ENCODE measurements around the gene CASKIN1.
A peak's percentile ranks its signal among the peaks of the same experiment; 100 is the strongest.

CASKIN1 gene

GRCh38 chr16:2152695-2153506, 43.5 kb downstream of the CASKIN1 start:
- H3K9ac ChIP-seq (ENCODE audit: low read length in 5 of 5) = peak overlapping the region in 3 of 5 donors; percentile 30 to 94 (median 58)
- H3K4me3 ChIP-seq (ENCODE audit: low read depth in 1 of 5, low read length in 5 of 5) = peak overlapping the region; percentile 48 to 93 (median 83)
- peaks cover 10 to 91% (median 80%) of the 10 kb centered on the region in 5 donors for H3K4me1 ChIP-seq (ENCODE audit: control insufficient read depth in 5 of 5, insufficient read depth in 5 of 5, low read length in 5 of 5)
- no peaks in the 10 kb centered on the region for H3K27me3 ChIP-seq (ENCODE audit: control insufficient read depth in 5 of 5, insufficient read depth in 4 of 5, low read length in 5 of 5)
- H3K9me3 ChIP-seq (ENCODE audit: control insufficient read depth in 5 of 5, low read length in 5 of 5) = no peaks in the 10 kb centered on the region
- peaks cover 0 to 13% (median 5%) of the 10 kb centered on the region in 5 donors for H3K36me3 ChIP-seq (ENCODE audit: control insufficient read depth in 5 of 5, insufficient read depth in 5 of 5, low read length in 5 of 5)
- H3K27ac ChIP-seq (ENCODE audit: low read depth, low read length) = peak overlapping the region; percentile 23

- no peak overlapping the region for H3K4me3 ChIP-seq (ENCODE audit: low read depth in 1 of 5, low read length in 5 of 5)
- peaks cover 0 to 13% (median 5%) of the 10 kb centered on the region in 5 donors for H3K36me3 ChIP-seq (ENCODE audit: control insufficient read depth in 5 of 5, insufficient read depth in 5 of 5, low read length in 5 of 5)
- H3K27ac ChIP-seq (ENCODE audit: low read depth, low read length) = no peak overlapping the region
- H3K27me3 ChIP-seq (ENCODE audit: control insufficient read depth in 5 of 5, insufficient read depth in 4 of 5, low read length in 5 of 5) = no peaks in the 10 kb centered on the region
- peak overlapping the region in 1 of 5 donors; percentile 52 for H3K9ac ChIP-seq (ENCODE audit: low read length in 5 of 5)
- peaks cover 7 to 79% (median 69%) of the 10 kb centered on the region in 5 donors for H3K4me1 ChIP-seq (ENCODE audit: control insufficient read depth in 5 of 5, insufficient read depth in 5 of 5, low read length in 5 of 5)
- no peaks in the 10 kb centered on the region for H3K9me3 ChIP-seq (ENCODE audit: control insufficient read depth in 5 of 5, low read length in 5 of 5)
These were observed 45.0 kb downstream of the CASKIN1 start for GRCh38 chr16:2151188-2152091.

- Histone ChIP-seq H3K9ac (ENCODE audit: low read length in 5 of 5) (no peak overlapping the region), H3K4me1 (ENCODE audit: control insufficient read depth in 5 of 5, insufficient read depth in 5 of 5, low read length in 5 of 5) (peaks cover 7 to 74% (median 64%) of the 10 kb centered on the region in 5 donors), H3K27me3 (ENCODE audit: control insufficient read depth in 5 of 5, insufficient read depth in 4 of 5, low read length in 5 of 5) (no peaks in the 10 kb centered on the region), H3K36me3 (ENCODE audit: control insufficient read depth in 5 of 5, insufficient read depth in 5 of 5, low read length in 5 of 5) (peaks cover 0 to 13% (median 5%) of the 10 kb centered on the region in 5 donors), H3K27ac (ENCODE audit: low read depth, low read length) (no peak overlapping the region), H3K9me3 (ENCODE audit: control insufficient read depth in 5 of 5, low read length in 5 of 5) (no peaks in the 10 kb centered on the region), H3K4me3 (ENCODE audit: low read depth in 1 of 5, low read length in 5 of 5) (no peak overlapping the region)
These were observed 45.8 kb downstream of the CASKIN1 start for GRCh38 chr16:2150418-2151187.

- H3K27ac ChIP-seq (ENCODE audit: low read depth, low read length) = no peak overlapping the region
- H3K36me3 ChIP-seq (ENCODE audit: control insufficient read depth in 5 of 5, insufficient read depth in 5 of 5, low read length in 5 of 5) = peaks cover 0 to 13% (median 5%) of the 10 kb centered on the region in 5 donors
- no peak overlapping the region for H3K4me3 ChIP-seq (ENCODE audit: low read depth in 1 of 5, low read length in 5 of 5)
- H3K9me3 ChIP-seq (ENCODE audit: control insufficient read depth in 5 of 5, low read length in 5 of 5) = no peaks in the 10 kb centered on the region
- peak overlapping the region in 1 of 5 donors; percentile 30 for H3K9ac ChIP-seq (ENCODE audit: low read length in 5 of 5)
- H3K4me1 ChIP-seq (ENCODE audit: control insufficient read depth in 5 of 5, insufficient read depth in 5 of 5, low read length in 5 of 5) = peaks cover 7 to 70% (median 62%) of the 10 kb centered on the region in 5 donors
- no peaks in the 10 kb centered on the region for H3K27me3 ChIP-seq (ENCODE audit: control insufficient read depth in 5 of 5, insufficient read depth in 4 of 5, low read length in 5 of 5)
These were observed 46.6 kb downstream of the CASKIN1 start for GRCh38 chr16:2149630-2150417.

GRCh38 chr16:2148714-2149629, 47.4 kb downstream of the CASKIN1 start:
- Histone ChIP-seq H3K9me3 (ENCODE audit: control insufficient read depth in 5 of 5, low read length in 5 of 5) (no peaks in the 10 kb centered on the region), H3K9ac (ENCODE audit: low read length in 5 of 5) (peak overlapping the region in 1 of 5 donors; percentile 35), H3K4me1 (ENCODE audit: control insufficient read depth in 5 of 5, insufficient read depth in 5 of 5, low read length in 5 of 5) (peaks cover 5 to 61% (median 53%) of the 10 kb centered on the region in 5 donors), H3K27ac (ENCODE audit: low read depth, low read length) (no peak overlapping the region), H3K36me3 (ENCODE audit: control insufficient read depth in 5 of 5, insufficient read depth in 5 of 5, low read length in 5 of 5) (peaks cover 0 to 13% (median 5%) of the 10 kb centered on the region in 5 donors), H3K4me3 (ENCODE audit: low read depth in 1 of 5, low read length in 5 of 5) (peak overlapping the region in 3 of 5 donors; percentile 38 to 61 (median 48)), H3K27me3 (ENCODE audit: control insufficient read depth in 5 of 5, insufficient read depth in 4 of 5, low read length in 5 of 5) (no peaks in the 10 kb centered on the region)

GRCh38 chr16:2147981-2148671, 48.3 kb downstream of the CASKIN1 start, which contains the start of gene RAB26:
Gene RAB26 (plus strand): TSS chr16:2148625. CDS start chr16:2148784, 159 bp downstream.
- Histone ChIP-seq H3K27me3 (ENCODE audit: control insufficient read depth in 5 of 5, insufficient read depth in 4 of 5, low read length in 5 of 5) (no peaks in the 10 kb centered on the region), H3K9ac (ENCODE audit: low read length in 5 of 5) (peak within 1 kb of the TSS in 1 of 5 donors; percentile 52), H3K27ac (ENCODE audit: low read depth, low read length) (no peak within 1 kb of the TSS), H3K4me3 (ENCODE audit: low read depth in 1 of 5, low read length in 5 of 5) (peak within 1 kb of the TSS in 4 of 5 donors; percentile 27 to 61 (median 46)), H3K9me3 (ENCODE audit: control insufficient read depth in 5 of 5, low read length in 5 of 5) (no peaks in the 10 kb centered on the region), H3K36me3 (ENCODE audit: control insufficient read depth in 5 of 5, insufficient read depth in 5 of 5, low read length in 5 of 5) (peaks cover 0 to 13% (median 5%) of the 10 kb centered on the region in 5 donors), H3K4me1 (ENCODE audit: control insufficient read depth in 5 of 5, insufficient read depth in 5 of 5, low read length in 5 of 5) (peaks cover 2 to 53% (median 45%) of the 10 kb centered on the region in 5 donors)

GRCh38 chr16:2147378-2147777, 49.0 kb downstream of the CASKIN1 start:
- H3K4me1 ChIP-seq (ENCODE audit: control insufficient read depth in 5 of 5, insufficient read depth in 5 of 5, low read length in 5 of 5) = peaks cover 2 to 45% (median 37%) of the 10 kb centered on the region in 5 donors
- no peak overlapping the region for H3K27ac ChIP-seq (ENCODE audit: low read depth, low read length)
- no peaks in the 10 kb centered on the region for H3K27me3 ChIP-seq (ENCODE audit: control insufficient read depth in 5 of 5, insufficient read depth in 4 of 5, low read length in 5 of 5)
- no peak overlapping the region for H3K9ac ChIP-seq (ENCODE audit: low read length in 5 of 5)
- H3K4me3 ChIP-seq (ENCODE audit: low read depth in 1 of 5, low read length in 5 of 5) = no peak overlapping the region
- peaks cover 0 to 13% (median 5%) of the 10 kb centered on the region in 5 donors for H3K36me3 ChIP-seq (ENCODE audit: control insufficient read depth in 5 of 5, insufficient read depth in 5 of 5, low read length in 5 of 5)
- no peaks in the 10 kb centered on the region for H3K9me3 ChIP-seq (ENCODE audit: control insufficient read depth in 5 of 5, low read length in 5 of 5)

- H3K27ac ChIP-seq (ENCODE audit: low read depth, low read length) = no peak overlapping the region
- no peaks in the 10 kb centered on the region for H3K9me3 ChIP-seq (ENCODE audit: control insufficient read depth in 5 of 5, low read length in 5 of 5)
- H3K4me3 ChIP-seq (ENCODE audit: low read depth in 1 of 5, low read length in 5 of 5) = no peak overlapping the region
- H3K27me3 ChIP-seq (ENCODE audit: control insufficient read depth in 5 of 5, insufficient read depth in 4 of 5, low read length in 5 of 5) = no peaks in the 10 kb centered on the region
- H3K9ac ChIP-seq (ENCODE audit: low read length in 5 of 5) = no peak overlapping the region
- no peaks in the 10 kb centered on the region for H3K36me3 ChIP-seq (ENCODE audit: control insufficient read depth in 5 of 5, insufficient read depth in 5 of 5, low read length in 5 of 5)
- H3K4me1 ChIP-seq (ENCODE audit: control insufficient read depth in 5 of 5, insufficient read depth in 5 of 5, low read length in 5 of 5) = peaks cover 0 to 30% (median 26%) of the 10 kb centered on the region in 5 donors
These were observed 50.6 kb downstream of the CASKIN1 start for GRCh38 chr16:2145843-2146242.
